Type B pancreatic cell (in vitro differentiated cells): ENCODE results near the gene LMX1A. TPM values are rescaled to one million over a fixed set of nuclear protein-coding genes. Genes with fewer than 3 reads are reported as not detected.

Experiments
- DNase-seq: peaks from one replicate; pipeline ENCODE4 v3.0.0; 2021; ENCODE audit warnings: mixed read lengths; ENCODE audit not compliant: unreplicated experiment; ENCODE audit errors: extremely low spot score
- H3K27ac Mint-ChIP-seq: 2 replicates; pipeline ENCODE4 v1.8.0; 2021; ENCODE audit warnings: mild to moderate bottlenecking, mixed read lengths
- H3K27me3 Mint-ChIP-seq: 2 replicates; pipeline ENCODE4 v1.8.0; 2021; ENCODE audit warnings: mixed read lengths
- H3K36me3 Mint-ChIP-seq: 2 replicates; pipeline ENCODE4 v1.8.0; 2021; ENCODE audit warnings: mixed read lengths
- H3K4me1 Mint-ChIP-seq: one replicate; pipeline ENCODE4 v1.8.0; 2021; ENCODE audit warnings: mixed read lengths; ENCODE audit not compliant: unreplicated experiment
- H3K4me3 Mint-ChIP-seq: 2 replicates; pipeline ENCODE4 v1.8.0; 2021; ENCODE audit warnings: mild to moderate bottlenecking, mixed read lengths
- H3K9me3 Mint-ChIP-seq: 2 replicates; pipeline ENCODE4 v1.8.0; 2021; ENCODE audit warnings: mixed read lengths
- CTCF ChIP-seq: fragments of 200-600 bp; sonication (generic); conservative IDR thresholded peaks from 2 replicates; pipeline ENCODE4 v1.5.0; 2021; ENCODE audit warnings: antibody characterized with exemption, mild to moderate bottlenecking
- total RNA-seq: library from RNA; stranded (reverse); gene quantifications from 2 replicates; pipeline ENCODE4 v1.2.1, GENCODE V29; 2021; ENCODE audit warnings: low replicate concordance

LMX1A gene
- total RNA-seq, 1 donor from 2014 or later, result 34.4 TPM

DNA sequence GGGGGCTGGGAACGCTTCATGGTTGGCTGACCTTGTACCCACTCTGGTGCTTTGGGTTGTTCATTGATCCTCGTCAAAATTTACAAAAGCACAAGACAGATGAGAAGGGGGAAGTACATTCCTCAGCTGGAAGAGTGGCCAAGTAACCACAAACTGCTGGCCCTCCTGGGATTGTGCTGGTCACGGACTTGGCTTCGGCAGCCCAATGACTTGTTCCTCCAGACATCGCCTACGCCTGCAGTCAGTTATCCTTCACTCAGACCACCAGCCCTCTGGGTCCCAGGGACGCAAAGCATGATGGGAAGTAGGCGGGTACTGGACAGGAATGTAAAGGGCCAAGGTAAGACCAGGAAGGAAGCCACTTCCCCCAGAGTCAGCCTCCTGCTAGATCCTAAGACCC, 53.1 kb downstream of the LMX1A start:
- no peak for DNase-seq
- Mint-ChIP-seq H3K27me3 (peaks cover 30% of the 10 kb centered on the region), H3K4me3 (no peak overlapping the region), H3K27ac (no peak overlapping the region), H3K9me3 (no peaks in the 10 kb centered on the region), H3K36me3 (no peaks in the 10 kb centered on the region), H3K4me1 (peaks cover 11% of the 10 kb centered on the region)
- TF ChIP-seq CTCF, result no peak

GRCh38 chr1:165300400-165300903, 56.1 kb downstream of the LMX1A start:
- no peaks in the 10 kb centered on the region for H3K36me3 Mint-ChIP-seq
- H3K9me3 Mint-ChIP-seq, result no peaks in the 10 kb centered on the region
- H3K27ac Mint-ChIP-seq, result no peak overlapping the region
- no peak overlapping the region for H3K4me3 Mint-ChIP-seq
- H3K4me1 Mint-ChIP-seq, result peaks cover 21% of the 10 kb centered on the region
- H3K27me3 Mint-ChIP-seq, result peaks cover 30% of the 10 kb centered on the region
- DNase-seq, result no peak
- no peak for TF ChIP-seq CTCF

DNA sequence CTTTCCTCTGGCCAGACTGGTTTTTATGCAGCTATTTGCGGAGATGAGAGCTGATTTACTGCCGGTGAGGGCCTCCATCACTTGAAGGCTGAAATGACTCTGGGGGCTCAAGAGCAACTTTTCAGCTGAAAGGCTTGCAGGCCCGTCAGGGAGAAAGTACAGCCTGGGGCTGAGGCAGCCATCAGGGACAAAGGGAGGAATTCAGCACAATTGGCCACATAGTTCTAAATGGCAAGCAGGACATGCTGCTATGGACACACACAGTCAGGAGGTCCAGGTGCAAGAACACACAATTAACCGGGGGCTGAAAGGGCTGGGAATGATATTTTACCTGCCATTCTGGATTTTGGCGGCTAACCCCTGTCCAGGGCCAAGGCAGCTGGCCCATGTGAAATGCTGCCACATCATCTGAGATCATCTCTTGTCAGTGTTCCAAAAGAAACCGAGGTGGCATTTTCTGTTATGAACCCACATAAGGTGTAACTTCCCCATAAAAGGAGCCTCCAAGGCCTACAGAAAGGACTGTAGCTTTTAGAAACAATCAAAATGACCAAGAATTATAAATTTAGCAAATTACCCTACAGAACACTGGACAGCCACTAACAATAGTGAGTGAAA, 58.2 kb downstream of the LMX1A start:
- no peaks in the 10 kb centered on the region for H3K9me3 Mint-ChIP-seq
- H3K36me3 Mint-ChIP-seq, result no peaks in the 10 kb centered on the region
- H3K4me3 Mint-ChIP-seq, result no peak overlapping the region
- H3K27ac Mint-ChIP-seq, result no peak overlapping the region
- peaks cover 27% of the 10 kb centered on the region for H3K27me3 Mint-ChIP-seq
- no peak for DNase-seq
- no peak for TF ChIP-seq CTCF
- H3K4me1 Mint-ChIP-seq, result peaks cover 21% of the 10 kb centered on the region

- TF ChIP-seq CTCF, result no peak
- Mint-ChIP-seq H3K4me1 (peaks cover 10% of the 10 kb centered on the region), H3K4me3 (no peak overlapping the region), H3K27me3 (peaks cover 17% of the 10 kb centered on the region), H3K27ac (no peak overlapping the region), H3K36me3 (no peaks in the 10 kb centered on the region), H3K9me3 (no peaks in the 10 kb centered on the region)
- no peak for DNase-seq
These were observed 60.3 kb downstream of the LMX1A start for GRCh38 chr1:165296205-165296604.

DNA sequence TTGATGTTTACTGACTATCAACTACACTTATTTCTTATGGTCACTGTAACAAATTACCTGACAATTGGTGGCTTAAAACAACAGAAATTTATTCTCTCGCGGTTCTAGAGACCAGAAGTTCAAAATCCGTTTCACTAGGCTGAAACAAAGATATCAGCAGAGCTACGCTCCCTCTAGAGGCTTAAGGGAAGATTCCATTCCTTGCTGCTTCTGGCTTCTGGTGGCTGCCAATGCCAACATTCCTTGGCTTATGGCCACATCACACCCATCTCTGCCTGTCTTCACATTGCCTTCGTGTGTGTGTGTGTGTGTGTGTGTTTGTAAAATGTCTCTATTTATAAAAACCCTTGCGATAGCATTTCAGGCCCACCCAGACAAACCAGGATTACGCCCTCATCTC, 66.4 kb downstream of the LMX1A start:
- Mint-ChIP-seq H3K4me3 (no peak overlapping the region), H3K27me3 (peaks cover 26% of the 10 kb centered on the region), H3K27ac (no peak overlapping the region), H3K36me3 (no peaks in the 10 kb centered on the region), H3K9me3 (peaks cover 5% of the 10 kb centered on the region), H3K4me1 (peaks cover 40% of the 10 kb centered on the region)
- peak; percentile 37 for TF ChIP-seq CTCF
- DNase-seq, result no peak
